Thymus (tissue), 14 donors: ENCODE results near the gene HP1BP3. TPM values are rescaled to one million over a fixed set of nuclear protein-coding genes. Genes with fewer than 3 reads are reported as not detected.

Source experiments
- DNase-seq, 9 donors: peaks; one replicate each; pipeline ENCODE4 v3.0.0-alpha.2; 2013; ENCODE audit warnings: low spot score in 9 of 9, low read depth in 6 of 9, missing footprints in 1 of 9
- H3K27ac ChIP-seq, 2 donors: one replicate each; pipeline ENCODE4 v1.5.1; 2013; ENCODE audit warnings: control low read depth in 1 of 2, low read depth in 1 of 2, low read length in 1 of 2, mild to moderate bottlenecking in 1 of 2, moderate library complexity in 1 of 2
- H3K27me3 ChIP-seq, 2 donors: one replicate each; pipeline ENCODE4 v1.5.1; 2013; ENCODE audit warnings: low read length in 1 of 2; ENCODE audit not compliant: control insufficient read depth in 2 of 2, insufficient read depth in 1 of 2
- H3K36me3 ChIP-seq, 2 donors: one replicate each; pipeline ENCODE4 v1.5.1; 2013; ENCODE audit warnings: low read length in 1 of 2, mild to moderate bottlenecking in 1 of 2, moderate library complexity in 1 of 2; ENCODE audit not compliant: control insufficient read depth in 2 of 2, insufficient read depth in 2 of 2
- H3K4me1 ChIP-seq, 2 donors: one replicate each; pipeline ENCODE4 v1.5.1; 2013; ENCODE audit warnings: low read length in 2 of 2; ENCODE audit not compliant: control insufficient read depth in 2 of 2, insufficient read depth in 2 of 2
- H3K4me3 ChIP-seq, 2 donors: one replicate each; pipeline ENCODE4 v1.5.1; 2013; ENCODE audit warnings: low read length in 2 of 2, control low read depth in 1 of 2, mild to moderate bottlenecking in 1 of 2
- H3K9me3 ChIP-seq, 2 donors: one replicate each; pipeline ENCODE4 v1.5.1; 2013; ENCODE audit warnings: low read length in 1 of 2, mild to moderate bottlenecking in 1 of 2; ENCODE audit not compliant: control insufficient read depth in 2 of 2, insufficient read depth in 1 of 2
- WGBS: extraction: QIAGEN DNeasy Blood & Tissue Kit; methylation state at CpG from one replicate; pipeline ENCODE4 v1.1.7; 2013; 5-methylcytosine and 5-hydroxymethylcytosine counted together
- long read RNA-seq, 10 donors: transcript quantifications; one replicate each; lab custom pipeline, GENCODE V29; 2026
- polyA plus RNA-seq: library from polyadenylated mRNA; stranded (reverse); fragments of 200-250 nt; gene quantifications from one replicate; pipeline ENCODE4 v1.2.3, GENCODE V29; 2013
- total RNA-seq: library from RNA; stranded (reverse); fragments of 120-200 nt; gene quantifications from one replicate; pipeline ENCODE4 v1.2.4, GENCODE V29; 2013
- donor health status: healthy.

The HP1BP3 gene, protein sequence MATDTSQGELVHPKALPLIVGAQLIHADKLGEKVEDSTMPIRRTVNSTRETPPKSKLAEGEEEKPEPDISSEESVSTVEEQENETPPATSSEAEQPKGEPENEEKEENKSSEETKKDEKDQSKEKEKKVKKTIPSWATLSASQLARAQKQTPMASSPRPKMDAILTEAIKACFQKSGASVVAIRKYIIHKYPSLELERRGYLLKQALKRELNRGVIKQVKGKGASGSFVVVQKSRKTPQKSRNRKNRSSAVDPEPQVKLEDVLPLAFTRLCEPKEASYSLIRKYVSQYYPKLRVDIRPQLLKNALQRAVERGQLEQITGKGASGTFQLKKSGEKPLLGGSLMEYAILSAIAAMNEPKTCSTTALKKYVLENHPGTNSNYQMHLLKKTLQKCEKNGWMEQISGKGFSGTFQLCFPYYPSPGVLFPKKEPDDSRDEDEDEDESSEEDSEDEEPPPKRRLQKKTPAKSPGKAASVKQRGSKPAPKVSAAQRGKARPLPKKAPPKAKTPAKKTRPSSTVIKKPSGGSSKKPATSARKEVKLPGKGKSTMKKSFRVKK
- total RNA-seq, result 172 TPM
- polyA plus RNA-seq, result 123 TPM
- long read RNA-seq, donor 1, partial matches to known transcripts, result 5 of 7 reads
- long read RNA-seq, donor 1, other reads (novel, unspliced or antisense), result 0 of 7 reads
- long read RNA-seq, donor 2, full-length matches to known transcripts, result 46 of 270 reads
- long read RNA-seq, donor 2, partial matches to known transcripts, result 170 of 270 reads
- long read RNA-seq, donor 2, other reads (novel, unspliced or antisense), result 54 of 270 reads
- long read RNA-seq, donor 3, full-length matches to known transcripts, result 11 of 57 reads
- long read RNA-seq, donor 3, partial matches to known transcripts, result 23 of 57 reads
- long read RNA-seq, donor 3, other reads (novel, unspliced or antisense), result 23 of 57 reads
- long read RNA-seq, donor 4, full-length matches to known transcripts, result 7 of 12 reads
- long read RNA-seq, donor 4, partial matches to known transcripts, result 5 of 12 reads
- long read RNA-seq, donor 4, other reads (novel, unspliced or antisense), result 0 of 12 reads
- long read RNA-seq, donor 5, full-length matches to known transcripts, result 19 of 52 reads
- long read RNA-seq, donor 5, partial matches to known transcripts, result 22 of 52 reads
- long read RNA-seq, donor 5, other reads (novel, unspliced or antisense), result 11 of 52 reads
- long read RNA-seq, donor 6, full-length matches to known transcripts, result 22 of 40 reads
- long read RNA-seq, donor 6, partial matches to known transcripts, result 18 of 40 reads
- long read RNA-seq, donor 6, other reads (novel, unspliced or antisense), result 0 of 40 reads
- long read RNA-seq, donor 7, full-length matches to known transcripts, result 11 of 35 reads
- long read RNA-seq, donor 7, partial matches to known transcripts, result 0 of 35 reads
- long read RNA-seq, donor 7, other reads (novel, unspliced or antisense), result 24 of 35 reads
- long read RNA-seq, donor 8, partial matches to known transcripts, result 0 of 11 reads
- long read RNA-seq, donor 8, other reads (novel, unspliced or antisense), result 9 of 11 reads
- long read RNA-seq, donor 9, full-length matches to known transcripts, result 11 of 20 reads
- long read RNA-seq, donor 9, partial matches to known transcripts, result 0 of 20 reads
- long read RNA-seq, donor 9, other reads (novel, unspliced or antisense), result 9 of 20 reads
- long read RNA-seq, donor 10, partial matches to known transcripts, result 0 of 9 reads
- long read RNA-seq, donor 10, other reads (novel, unspliced or antisense), result 5 of 9 reads

DNA sequence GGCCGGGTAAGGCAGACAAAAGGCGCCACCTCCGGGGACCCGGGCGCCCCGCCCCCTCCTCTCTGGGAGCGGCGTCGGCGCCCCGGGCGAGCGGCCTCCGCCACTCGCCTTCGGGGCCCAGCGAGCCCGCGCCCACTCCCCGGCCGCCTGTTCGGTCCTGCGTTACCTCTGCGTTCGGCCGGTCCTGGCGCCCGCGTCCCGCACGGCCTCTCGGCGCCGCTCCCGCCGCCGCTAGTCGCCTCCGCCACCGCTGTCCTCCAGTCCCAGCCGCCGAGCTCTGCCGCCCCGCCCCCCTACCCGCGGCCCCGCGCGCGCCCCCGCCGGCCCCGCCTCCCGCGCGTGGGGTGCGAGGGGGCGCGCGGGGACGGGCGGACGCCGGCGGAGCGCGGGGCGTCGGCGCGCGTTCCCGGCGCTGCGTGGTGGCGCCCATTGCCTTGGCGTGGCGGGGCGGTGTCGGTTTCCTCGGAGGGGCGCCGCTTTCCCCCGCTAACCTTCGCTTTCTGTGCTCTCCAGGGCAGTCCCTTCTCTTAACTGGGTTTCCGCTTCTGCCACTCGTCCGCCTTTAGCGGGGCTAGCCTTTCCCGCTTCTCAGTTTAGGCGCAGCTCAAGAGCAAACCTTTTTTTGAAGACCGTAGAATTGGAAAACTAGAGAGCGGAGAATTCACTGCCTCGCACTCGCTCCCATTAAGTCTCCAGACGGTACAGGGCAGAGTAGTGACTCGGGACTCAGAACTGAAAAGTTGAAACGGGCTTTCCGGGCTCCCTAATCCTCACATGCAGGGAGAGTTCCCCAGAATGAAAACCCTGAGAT, at the start of gene HP1BP3:
Gene HP1BP3 (minus strand): TSS at position 279 of the 811 bp plus-strand sequence. CDS start 6,867 bp downstream, outside the sequence.
- H3K27ac ChIP-seq, result peak within 1 kb of the TSS; percentile 98 to 99
- no peaks in the 10 kb centered on the region for H3K27me3 ChIP-seq
- peak; percentile 38 to 89 (median 67) for DNase-seq
- H3K4me1 ChIP-seq, result peaks cover 8 to 17% of the 10 kb centered on the region in 2 donors
- H3K9me3 ChIP-seq, result no peaks in the 10 kb centered on the region
- H3K4me3 ChIP-seq, result peak within 1 kb of the TSS; percentile 93 to 98
- peaks cover 0 to 4% of the 10 kb centered on the region in 2 donors for H3K36me3 ChIP-seq
- under 1% methylated on average over 99 of the region's 99 CpGs for WGBS

DNA sequence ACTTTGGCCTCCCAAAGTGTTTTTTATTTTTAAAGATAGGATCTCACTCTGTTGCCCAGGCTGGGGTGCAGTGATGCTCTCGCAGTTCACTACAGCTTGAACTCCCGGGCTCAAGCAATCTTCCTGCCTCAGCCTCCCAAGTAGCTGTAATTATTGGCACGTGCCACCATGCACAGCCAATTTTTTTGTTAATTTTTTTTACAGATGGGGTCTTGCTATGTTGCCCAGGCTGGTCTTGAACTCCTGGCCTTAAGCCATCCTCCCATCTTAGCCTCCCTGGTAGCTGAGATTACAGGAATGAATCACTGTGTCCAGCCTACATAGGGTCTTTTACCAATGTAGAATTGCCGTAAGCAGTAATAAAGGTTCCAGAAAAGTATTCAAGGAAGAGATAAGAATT, 49.1 kb upstream of the HP1BP3 start:
- WGBS, result 98% methylated on average over 4 of the region's 4 CpGs

DNA sequence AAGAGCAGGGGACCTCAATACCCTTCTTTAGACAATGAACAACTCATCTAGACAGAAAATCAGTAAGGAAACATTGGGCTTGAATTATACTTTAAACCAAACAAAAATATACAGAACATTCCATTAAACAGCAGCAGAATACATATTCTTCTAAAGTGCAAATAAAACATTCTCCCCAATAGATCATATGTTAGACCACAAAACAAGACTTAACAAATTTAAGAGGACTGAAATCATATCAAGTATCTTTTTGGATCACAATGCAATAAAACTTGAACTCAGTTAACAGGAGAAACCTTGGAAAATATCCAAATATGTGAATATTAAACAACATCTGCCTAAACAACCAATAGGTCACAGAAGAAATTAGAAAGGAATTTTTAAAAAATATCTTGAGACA, 47.7 kb upstream of the HP1BP3 start:
- no peaks in the 10 kb centered on the region for H3K4me1 ChIP-seq
- no peak overlapping the region for H3K27ac ChIP-seq
- no peak overlapping the region for H3K4me3 ChIP-seq
- H3K9me3 ChIP-seq, result no peaks in the 10 kb centered on the region
- no peaks in the 10 kb centered on the region for H3K27me3 ChIP-seq
- DNase-seq, result no peak
- H3K36me3 ChIP-seq, result no peaks in the 10 kb centered on the region

More for the DNA sequence above, 49.1 kb upstream of the HP1BP3 start:
- no peaks in the 10 kb centered on the region for H3K4me1 ChIP-seq
- no peak for DNase-seq
- H3K36me3 ChIP-seq, result no peaks in the 10 kb centered on the region
- H3K27me3 ChIP-seq, result no peaks in the 10 kb centered on the region
- H3K27ac ChIP-seq, result no peak overlapping the region
- H3K9me3 ChIP-seq, result no peaks in the 10 kb centered on the region
- H3K4me3 ChIP-seq, result no peak overlapping the region

DNA sequence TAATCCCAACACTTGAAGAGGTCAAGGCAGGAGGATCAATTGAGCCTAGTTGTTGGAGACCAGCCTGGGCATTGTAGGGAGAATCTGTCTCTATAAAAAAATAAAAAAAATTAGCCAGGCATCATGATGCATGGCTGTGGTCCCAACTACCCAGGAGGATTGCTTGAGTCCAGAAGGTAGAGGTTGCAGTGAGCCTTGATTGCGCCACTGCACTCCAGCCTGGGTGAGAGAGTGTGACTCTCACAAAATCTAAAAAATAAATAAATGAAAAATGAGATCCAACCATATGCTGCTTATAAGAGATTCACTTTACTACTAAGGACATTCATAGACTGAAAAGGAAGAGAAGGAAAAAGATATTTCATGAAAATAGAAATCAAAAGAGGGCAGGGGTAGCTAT, 47.1 kb upstream of the HP1BP3 start:
- WGBS, result 97% methylated on average over 1 of the region's 1 CpG
- H3K36me3 ChIP-seq, result no peaks in the 10 kb centered on the region

DNA sequence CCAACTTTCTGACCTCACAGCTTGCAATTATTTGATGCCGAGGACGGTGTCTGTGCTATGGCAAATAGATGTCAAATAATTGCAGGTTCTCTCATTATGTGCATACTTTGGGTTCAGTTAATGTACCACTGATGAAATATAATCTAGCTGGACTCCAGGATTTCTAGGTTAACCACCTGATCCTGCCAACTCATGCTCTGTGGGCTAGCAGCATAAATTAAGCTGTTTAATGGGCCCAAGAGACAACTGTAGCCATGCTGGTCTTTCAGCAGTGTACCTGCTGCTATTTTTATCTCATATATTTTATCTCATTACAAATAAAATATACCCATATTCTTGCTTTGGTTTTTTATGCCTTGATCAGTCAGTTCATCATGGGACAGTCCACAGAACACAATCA, 43.3 kb upstream of the HP1BP3 start:
- Histone ChIP-seq H3K36me3 (peaks cover 0 to 3% of the 10 kb centered on the region in 2 donors), H3K27ac (no peak overlapping the region), H3K4me1 (no peaks in the 10 kb centered on the region), H3K4me3 (no peak overlapping the region), H3K27me3 (no peaks in the 10 kb centered on the region), H3K9me3 (no peaks in the 10 kb centered on the region)
- DNase-seq, result no peak
- WGBS, result 97% methylated on average over 2 of the region's 2 CpGs

More for the DNA sequence above, 47.1 kb upstream of the HP1BP3 start:
- Histone ChIP-seq H3K4me1 (no peaks in the 10 kb centered on the region), H3K27ac (no peak overlapping the region), H3K27me3 (no peaks in the 10 kb centered on the region), H3K4me3 (no peak overlapping the region), H3K9me3 (no peaks in the 10 kb centered on the region)
- no peak for DNase-seq

DNA sequence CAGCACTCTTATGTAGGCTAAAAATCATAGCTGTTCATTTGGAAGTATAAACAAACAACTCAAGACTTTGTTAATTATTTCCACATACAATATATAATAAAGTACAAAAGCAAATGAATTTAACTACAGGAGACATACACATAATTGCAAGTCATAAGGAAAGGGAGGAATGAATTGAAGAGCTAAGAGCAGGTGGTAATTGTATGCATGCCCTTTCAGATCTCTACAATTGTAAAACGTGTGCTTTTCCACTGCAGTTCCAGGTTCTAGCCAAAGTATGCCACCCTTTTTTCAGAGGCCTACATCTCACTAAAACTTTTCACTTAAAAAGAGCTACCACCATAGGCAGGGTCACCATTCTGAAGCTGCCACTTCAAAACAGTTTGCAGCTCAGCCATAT, 42.8 kb upstream of the HP1BP3 start:
- WGBS, result 98% methylated on average over 1 of the region's 1 CpG

DNA sequence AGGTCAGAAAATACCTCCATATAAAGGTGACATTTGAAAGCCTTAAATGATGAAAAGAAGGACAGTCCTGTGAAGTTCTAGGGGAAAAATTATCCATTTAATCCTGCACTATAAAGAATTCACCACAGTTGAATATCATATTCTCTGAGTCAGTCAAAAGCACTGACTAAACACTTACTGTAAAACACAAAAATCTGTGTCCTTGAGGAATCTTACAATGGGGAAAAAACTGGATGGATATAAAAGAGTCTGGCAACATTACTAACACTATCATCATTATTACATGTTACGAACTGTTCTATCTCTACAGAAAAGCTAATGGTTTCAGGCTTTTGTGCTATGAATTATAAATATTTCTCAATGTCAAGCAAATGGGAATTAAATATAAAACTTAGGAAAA, 42.4 kb upstream of the HP1BP3 start:
- Histone ChIP-seq H3K4me3 (no peak overlapping the region), H3K27ac (no peak overlapping the region), H3K27me3 (no peaks in the 10 kb centered on the region), H3K4me1 (no peaks in the 10 kb centered on the region), H3K36me3 (peaks cover 0 to 3% of the 10 kb centered on the region in 2 donors), H3K9me3 (no peaks in the 10 kb centered on the region)
- no peak for DNase-seq
- 97% methylated on average over 1 of the region's 1 CpG for WGBS

More for the DNA sequence above, 42.8 kb upstream of the HP1BP3 start:
- DNase-seq, result no peak
- Histone ChIP-seq H3K27me3 (no peaks in the 10 kb centered on the region), H3K4me1 (no peaks in the 10 kb centered on the region), H3K4me3 (no peak overlapping the region), H3K36me3 (peaks cover 0 to 3% of the 10 kb centered on the region in 2 donors), H3K27ac (no peak overlapping the region), H3K9me3 (no peaks in the 10 kb centered on the region)
